ENCODE data around the gene PUSL1. TPM values are rescaled to one million over a fixed set of nuclear protein-coding genes. Genes with fewer than 3 reads are reported as not detected.

The PUSL1 gene
- total RNA-seq, 2 donors from 2014 or later = 21.7 to 23.8 TPM

DNA sequence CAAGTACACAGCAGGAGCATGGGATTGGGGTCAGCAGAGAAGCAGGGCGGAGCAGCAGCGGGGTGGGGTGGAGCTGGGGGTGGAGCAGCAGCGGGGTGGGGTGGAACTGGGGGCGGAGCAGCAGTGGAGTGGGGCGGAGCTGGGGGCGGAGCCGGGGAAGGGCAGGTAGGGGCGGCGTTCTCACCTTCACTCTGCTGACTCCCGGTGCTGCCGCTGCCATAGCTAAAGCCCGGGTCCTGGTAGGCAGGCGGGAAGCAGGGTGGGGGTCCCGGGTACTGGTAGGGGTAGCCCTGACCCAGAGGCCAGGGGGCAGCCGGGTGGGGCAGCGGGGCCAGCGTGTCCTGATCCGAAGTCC, 29.4 kb downstream of the PUSL1 start:
- no peak overlapping the region for H3K4me3 Mint-ChIP-seq
- Histone ChIP-seq H3K4me1 (ENCODE audit: control insufficient read depth, insufficient read depth, low read length) (no peaks in the 10 kb centered on the region), H3K4me3 (ENCODE audit: low read length) (no peak overlapping the region), H3K9ac (ENCODE audit: extremely low read depth, low read length, poor library complexity, severe bottlenecking) (no peak overlapping the region), H3K27me3 (ENCODE audit: control insufficient read depth, insufficient read depth, low read length, poor library complexity, severe bottlenecking) (no peaks in the 10 kb centered on the region), H3K27ac (ENCODE audit: low read depth, low read length) (no peak overlapping the region), H3K9me3 (ENCODE audit: control insufficient read depth, low read length) (no peaks in the 10 kb centered on the region), H3K36me3 (ENCODE audit: control insufficient read depth, insufficient read depth, low read length) (peaks cover 19% of the 10 kb centered on the region)
- peaks cover 24% of the 10 kb centered on the region for H3K36me3 Mint-ChIP-seq (ENCODE audit: low read depth)
- DNase-seq = peak; percentile 91
- 81 to 84% methylated on average over 5 to 16 of the region's 18 CpGs for WGBS, 2 experiments (ENCODE audit: insufficient coverage in 1 of 2, insufficient read length in 1 of 2)
- no peaks in the 10 kb centered on the region for H3K27me3 Mint-ChIP-seq (ENCODE audit: insufficient read depth)
- no peak for TF ChIP-seq CTCF (conservative IDR thresholded peaks at IDR 0.05)
- H3K27ac Mint-ChIP-seq = no peak overlapping the region
- H3K9me3 Mint-ChIP-seq = no peaks in the 10 kb centered on the region
- H3K4me1 Mint-ChIP-seq = no peaks in the 10 kb centered on the region

- no peak for DNase-seq
- H3K9me3 Mint-ChIP-seq = no peaks in the 10 kb centered on the region
- no peaks in the 10 kb centered on the region for H3K4me1 Mint-ChIP-seq
- H3K27ac ChIP-seq (ENCODE audit: low read depth, low read length) = no peak overlapping the region
- H3K36me3 Mint-ChIP-seq (ENCODE audit: low read depth) = peaks cover 24% of the 10 kb centered on the region
- TF ChIP-seq CTCF (conservative IDR thresholded peaks at IDR 0.05) = no peak
- no peak overlapping the region for H3K4me3 Mint-ChIP-seq
- H3K9ac ChIP-seq (ENCODE audit: extremely low read depth, low read length, poor library complexity, severe bottlenecking) = no peak overlapping the region
- no peaks in the 10 kb centered on the region for H3K27me3 ChIP-seq (ENCODE audit: control insufficient read depth, insufficient read depth, low read length, poor library complexity, severe bottlenecking)
- no peak overlapping the region for H3K4me3 ChIP-seq (ENCODE audit: low read length)
- no peak overlapping the region for H3K27ac Mint-ChIP-seq
- WGBS, 2 experiments (ENCODE audit: insufficient coverage in 1 of 2, insufficient read length in 1 of 2) = 94 to 96% methylated on average over 34 to 36 of the region's 36 CpGs
- H3K36me3 ChIP-seq (ENCODE audit: control insufficient read depth, insufficient read depth, low read length) = peaks cover 19% of the 10 kb centered on the region
- H3K27me3 Mint-ChIP-seq (ENCODE audit: insufficient read depth) = no peaks in the 10 kb centered on the region
- H3K4me1 ChIP-seq (ENCODE audit: control insufficient read depth, insufficient read depth, low read length) = no peaks in the 10 kb centered on the region
- H3K9me3 ChIP-seq (ENCODE audit: control insufficient read depth, low read length) = no peaks in the 10 kb centered on the region
Measured at GRCh38 chr1:1338278-1338677, 29.9 kb downstream of the PUSL1 start.

GRCh38 chr1:1340185-1340584, 31.8 kb downstream of the PUSL1 start:
- peaks cover 19% of the 10 kb centered on the region for H3K36me3 ChIP-seq (ENCODE audit: control insufficient read depth, insufficient read depth, low read length)
- WGBS, 2 experiments (ENCODE audit: insufficient coverage in 1 of 2, insufficient read length in 1 of 2) = 96 to 97% methylated on average over 15 to 23 of the region's 23 CpGs
- H3K4me1 ChIP-seq (ENCODE audit: control insufficient read depth, insufficient read depth, low read length) = no peaks in the 10 kb centered on the region
- H3K27ac Mint-ChIP-seq = no peak overlapping the region
- H3K4me3 Mint-ChIP-seq = no peak overlapping the region
- no peaks in the 10 kb centered on the region for H3K4me1 Mint-ChIP-seq
- H3K27ac ChIP-seq (ENCODE audit: low read depth, low read length) = no peak overlapping the region
- no peak for TF ChIP-seq CTCF (conservative IDR thresholded peaks at IDR 0.05)
- DNase-seq = no peak
- no peaks in the 10 kb centered on the region for H3K27me3 Mint-ChIP-seq (ENCODE audit: insufficient read depth)
- H3K9me3 ChIP-seq (ENCODE audit: control insufficient read depth, low read length) = no peaks in the 10 kb centered on the region
- peaks cover 22% of the 10 kb centered on the region for H3K36me3 Mint-ChIP-seq (ENCODE audit: low read depth)
- no peak overlapping the region for H3K9ac ChIP-seq (ENCODE audit: extremely low read depth, low read length, poor library complexity, severe bottlenecking)
- no peaks in the 10 kb centered on the region for H3K27me3 ChIP-seq (ENCODE audit: control insufficient read depth, insufficient read depth, low read length, poor library complexity, severe bottlenecking)
- H3K9me3 Mint-ChIP-seq = no peaks in the 10 kb centered on the region
- H3K4me3 ChIP-seq (ENCODE audit: low read length) = no peak overlapping the region
